ENCODE measurements around the gene MARCHF5.
"Not testable (repeated sequence)": the region's sequence is repeated elsewhere in the genome, so short reads cannot be mapped to it uniquely, and the experiment has no call there.

MARCHF5 gene

DNA sequence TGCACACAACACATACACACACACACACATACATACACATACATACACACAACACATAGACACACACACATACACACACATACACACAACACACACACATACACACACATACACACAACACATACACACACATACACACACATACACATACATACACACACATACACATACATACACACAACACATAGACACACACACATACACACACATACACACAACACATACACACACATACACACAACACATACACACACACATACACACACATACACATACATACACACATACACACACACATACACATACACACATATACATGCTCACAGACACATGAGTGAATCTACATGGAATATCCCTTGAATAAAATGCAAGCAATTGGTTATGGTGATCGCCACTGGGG lies 102.2 kb downstream of the MARCHF5 start:
- DNase-seq = not testable (repeated sequence)

DNA sequence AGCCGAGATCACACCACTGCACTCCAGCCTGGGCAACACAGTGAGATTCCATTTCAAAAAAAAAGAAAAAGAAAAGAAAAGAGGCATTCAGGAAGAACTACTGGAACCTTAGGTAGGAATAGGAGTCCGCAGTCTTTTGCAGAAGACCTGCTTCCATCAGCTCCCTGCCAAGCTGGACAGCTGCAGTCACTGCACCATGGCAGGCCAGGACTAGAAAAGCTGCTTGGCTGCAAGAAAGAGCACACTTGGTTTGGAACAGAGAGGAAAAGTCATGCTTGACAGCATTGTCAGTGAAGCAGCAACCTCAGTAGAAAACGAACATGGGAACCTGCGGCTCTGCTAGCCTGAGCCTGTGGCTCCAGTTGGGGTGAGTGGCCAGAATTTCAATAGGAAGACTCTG lies 104.3 kb downstream of the MARCHF5 start:
- no peak for DNase-seq

DNA sequence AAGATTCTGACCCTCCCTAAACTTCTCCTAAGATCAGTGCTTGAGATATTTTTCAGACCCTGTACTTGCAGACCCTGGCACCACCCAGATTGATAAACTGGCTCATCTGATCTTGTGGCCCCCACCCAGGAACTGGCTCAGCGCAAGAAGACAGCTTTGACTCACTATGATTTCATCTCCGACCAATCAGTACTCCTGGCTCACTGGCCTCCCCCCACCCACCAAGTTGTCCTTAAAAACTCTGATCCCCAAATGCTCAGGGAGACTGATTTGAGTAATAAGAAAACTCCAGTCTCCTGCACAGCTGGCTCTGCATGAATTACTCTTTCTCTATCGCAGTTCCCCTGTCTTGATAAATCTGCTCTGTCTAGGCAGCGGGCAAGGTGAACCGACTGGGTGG lies 111.3 kb downstream of the MARCHF5 start:
- not testable (repeated sequence) for DNase-seq
